GM19099 (cell line): Measurements from ENCODE around the gene DNHD1.

Experiments used
- POLR2A ChIP-seq: IDR thresholded peaks from 3 replicates; pipeline ENCODE4 v1.6.1; 2011; ENCODE audit warnings: low read depth; ENCODE audit not compliant: insufficient read length; ENCODE audit errors: extremely low read depth

DNHD1 gene

GRCh38 chr11:6574816-6575715, 78.0 kb downstream of the DNHD1 start:
- no peak for TF ChIP-seq POLR2A

DNA sequence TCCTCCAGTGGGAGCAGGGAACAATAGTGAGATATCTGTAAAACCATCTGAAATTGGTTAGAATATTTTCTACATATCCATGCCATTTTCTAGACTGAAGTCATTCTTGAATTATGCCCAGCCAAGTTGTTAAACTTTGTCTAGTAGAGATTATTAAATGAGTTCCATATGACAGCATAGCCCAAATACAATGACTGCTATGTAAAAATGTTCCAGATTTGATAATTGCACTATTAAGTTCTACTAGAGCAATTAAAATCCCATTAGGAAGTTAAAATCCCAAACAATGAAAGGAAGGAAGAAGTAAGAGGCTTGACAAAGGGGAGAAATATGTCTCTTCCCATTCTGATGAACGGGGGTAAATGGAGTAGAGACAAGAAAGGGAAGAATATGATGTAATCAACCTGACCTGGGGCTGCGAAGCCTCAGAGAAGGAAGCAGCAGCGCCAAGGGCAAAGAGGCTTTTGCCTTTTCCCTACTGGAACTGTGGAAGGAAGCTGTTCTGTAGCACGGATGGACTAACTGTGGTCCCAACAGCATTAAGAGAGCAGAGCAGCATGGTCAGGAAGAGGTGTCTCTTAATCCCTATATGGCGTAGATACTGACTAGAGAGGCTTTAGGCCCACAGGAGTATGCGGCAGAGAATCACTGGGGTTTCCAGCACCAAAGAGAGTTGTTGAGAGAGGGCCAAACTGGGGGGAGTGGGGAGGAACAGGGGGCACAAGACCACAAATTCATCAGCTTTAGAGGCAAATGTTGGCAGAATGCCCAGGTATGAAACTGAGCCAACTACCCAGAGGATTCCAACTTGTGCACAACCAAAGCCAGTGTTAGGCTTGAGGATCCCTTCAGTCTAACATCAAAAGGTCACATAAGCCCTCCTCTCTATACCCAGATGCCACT, 79.6 kb downstream of the DNHD1 start:
- no peak for TF ChIP-seq POLR2A

DNA sequence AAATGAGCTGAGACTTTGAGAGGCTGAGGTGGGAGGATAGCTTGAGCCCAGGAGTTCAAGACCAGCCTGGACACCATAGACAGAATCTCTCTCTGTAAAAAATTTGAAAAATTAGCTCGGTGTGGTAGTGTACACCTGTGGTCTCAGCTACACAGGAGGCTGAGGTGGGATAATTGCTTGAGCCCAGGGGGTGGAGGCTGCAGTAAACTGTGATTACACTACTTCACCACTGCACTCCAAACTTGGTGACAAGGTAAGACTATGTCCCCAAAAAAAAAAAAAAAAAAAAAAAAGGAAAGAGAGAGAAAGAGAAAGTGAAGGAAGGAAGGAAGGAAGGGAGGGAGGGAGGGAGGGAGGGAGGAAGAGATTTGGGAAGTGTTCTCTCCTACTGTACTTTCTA, 81.1 kb downstream of the DNHD1 start:
- TF ChIP-seq POLR2A = no peak

GRCh38 chr11:6579681-6580080, 82.6 kb downstream of the DNHD1 start:
- no peak for TF ChIP-seq POLR2A

DNA sequence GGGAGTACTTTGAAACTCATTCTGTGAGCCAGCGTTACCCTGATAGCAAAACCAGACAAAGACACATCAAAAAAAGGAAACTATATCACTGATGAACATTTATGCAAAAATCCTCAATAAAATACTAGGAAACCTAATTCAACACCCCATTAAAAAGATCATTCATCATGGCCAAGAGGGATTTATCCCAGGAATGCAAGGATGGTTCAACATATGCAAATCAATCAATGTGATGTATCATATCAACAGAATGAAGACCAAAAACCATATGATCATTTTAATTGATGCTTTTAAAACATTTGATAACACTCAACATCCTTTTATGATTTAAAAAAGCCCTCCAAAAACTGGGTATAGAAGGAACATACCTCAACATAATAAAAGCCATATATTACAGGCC, 86.5 kb downstream of the DNHD1 start:
- no peak for TF ChIP-seq POLR2A

DNA sequence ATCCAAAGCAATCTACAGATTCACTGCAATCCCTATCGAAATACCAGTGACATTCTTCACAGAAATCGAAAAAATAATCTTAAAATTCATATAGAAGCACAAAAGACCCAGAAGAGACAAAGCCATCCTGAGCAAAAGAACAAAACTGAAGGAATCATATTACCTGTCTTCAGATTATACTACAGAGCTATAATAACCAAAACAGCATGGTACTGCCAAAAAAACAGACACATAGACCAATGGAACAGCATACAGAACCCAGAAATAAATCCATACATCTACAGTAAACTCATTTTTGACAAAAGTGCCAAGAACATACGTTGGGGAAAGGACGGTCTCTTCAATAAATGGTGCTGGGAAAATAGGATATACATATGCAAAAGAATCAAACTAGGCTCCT, 87.4 kb downstream of the DNHD1 start:
- TF ChIP-seq POLR2A = no peak

DNA sequence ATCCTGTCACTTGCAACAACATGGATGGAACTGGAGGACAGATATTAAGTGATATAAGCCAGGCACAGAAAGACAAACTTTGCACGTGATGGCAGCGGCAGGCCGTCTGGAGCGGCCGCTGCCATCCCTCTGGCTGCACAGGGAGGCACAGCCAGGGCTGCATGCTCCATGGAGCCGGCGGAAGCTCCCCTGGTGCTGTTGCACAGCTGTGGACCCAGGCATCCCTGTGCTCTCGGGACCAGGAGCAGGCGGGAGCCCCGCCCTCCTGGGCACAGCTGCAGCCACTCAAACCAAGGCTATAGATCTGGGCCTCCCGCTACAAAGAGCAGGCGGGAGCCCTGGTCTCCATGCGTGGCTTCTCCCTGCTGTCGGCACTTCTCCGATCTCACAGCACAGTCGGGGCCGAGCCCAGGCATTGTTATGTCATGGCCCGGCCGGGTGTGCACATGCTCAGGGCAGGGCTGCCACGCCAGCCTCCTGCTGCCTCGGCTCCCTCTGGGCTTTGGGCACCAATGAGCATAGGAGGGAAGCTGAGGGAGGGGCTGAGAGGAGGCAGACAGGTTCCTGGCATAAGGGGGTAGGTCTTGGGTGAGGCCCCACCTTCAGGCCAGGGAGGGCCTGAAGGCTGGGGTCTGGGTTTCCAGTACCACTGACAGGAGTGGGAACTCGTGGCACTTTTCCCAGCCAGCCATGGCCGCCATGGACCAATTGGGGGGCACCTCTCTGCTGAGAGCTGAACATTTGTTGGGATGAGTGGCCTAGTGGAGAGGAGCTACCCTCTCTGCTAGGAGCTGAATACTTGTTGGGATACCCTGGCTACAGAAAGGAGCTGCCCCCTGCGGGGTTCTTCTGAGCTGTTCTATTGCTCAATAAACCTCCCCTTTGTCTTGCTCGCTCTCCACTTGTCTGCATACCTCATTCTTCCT, 89.6 kb downstream of the DNHD1 start:
- TF ChIP-seq POLR2A = no peak

DNA sequence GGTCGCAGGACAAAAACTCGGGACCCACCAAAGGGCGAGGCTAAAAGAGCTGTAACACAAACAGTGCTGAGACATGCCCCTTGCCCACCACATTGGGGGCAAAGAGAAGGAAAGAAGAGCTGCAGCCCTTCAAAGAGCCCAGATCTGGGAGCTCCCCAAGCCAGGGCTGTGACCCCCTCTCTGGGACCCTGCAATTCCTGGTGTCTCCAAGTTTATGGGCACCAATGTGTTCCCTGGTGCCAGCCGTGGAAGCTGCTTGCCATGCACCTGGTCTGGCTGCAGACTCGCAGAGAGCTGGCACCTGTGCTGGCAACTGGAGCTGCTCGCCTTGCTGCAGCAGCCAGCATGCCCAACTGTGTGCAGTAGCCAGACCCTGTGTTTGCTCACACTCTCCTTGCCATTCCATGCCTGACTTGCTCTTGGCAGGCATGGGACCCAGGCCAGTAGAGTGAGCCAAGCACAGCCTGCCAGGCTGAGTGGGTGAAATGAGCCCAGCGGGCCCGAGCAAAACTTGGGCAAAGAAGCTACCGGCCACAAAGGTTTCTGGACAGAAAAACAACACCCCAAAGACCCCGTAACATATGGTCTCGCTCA, 90.4 kb downstream of the DNHD1 start:
- TF ChIP-seq POLR2A = no peak

- no peak for TF ChIP-seq POLR2A
These were observed 90.9 kb downstream of the DNHD1 start for GRCh38 chr11:6588018-6588417.

DNA sequence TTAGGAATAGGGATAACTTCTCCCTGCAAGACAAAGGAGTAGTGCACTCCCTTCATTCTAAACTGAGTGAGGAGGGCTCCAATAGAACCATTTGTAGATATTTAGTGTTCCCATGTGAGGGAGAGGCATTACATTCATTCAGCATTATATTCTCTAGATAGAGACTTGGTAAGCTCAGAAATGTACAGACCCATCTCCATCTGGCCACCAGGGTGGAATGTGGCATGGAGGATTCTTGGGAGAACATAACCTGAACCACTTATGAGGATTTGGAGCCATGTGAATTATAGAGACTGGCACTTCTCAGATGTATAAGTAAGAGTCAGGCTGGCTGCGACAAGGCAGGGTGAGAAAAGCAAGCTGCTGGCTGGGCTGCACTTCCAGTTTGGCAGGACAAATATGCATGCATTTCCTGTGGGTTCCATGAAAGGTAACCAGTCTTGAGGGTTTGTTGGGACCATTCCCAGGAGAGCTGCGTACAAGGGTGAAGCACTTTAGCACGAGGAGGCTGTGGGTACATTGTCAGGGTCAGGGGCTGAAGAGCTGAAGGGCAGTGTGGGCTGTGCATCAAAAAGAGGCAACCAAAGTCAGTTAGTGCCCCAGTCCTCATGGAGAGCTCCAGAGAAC, 97.2 kb downstream of the DNHD1 start:
- no peak for TF ChIP-seq POLR2A

DNA sequence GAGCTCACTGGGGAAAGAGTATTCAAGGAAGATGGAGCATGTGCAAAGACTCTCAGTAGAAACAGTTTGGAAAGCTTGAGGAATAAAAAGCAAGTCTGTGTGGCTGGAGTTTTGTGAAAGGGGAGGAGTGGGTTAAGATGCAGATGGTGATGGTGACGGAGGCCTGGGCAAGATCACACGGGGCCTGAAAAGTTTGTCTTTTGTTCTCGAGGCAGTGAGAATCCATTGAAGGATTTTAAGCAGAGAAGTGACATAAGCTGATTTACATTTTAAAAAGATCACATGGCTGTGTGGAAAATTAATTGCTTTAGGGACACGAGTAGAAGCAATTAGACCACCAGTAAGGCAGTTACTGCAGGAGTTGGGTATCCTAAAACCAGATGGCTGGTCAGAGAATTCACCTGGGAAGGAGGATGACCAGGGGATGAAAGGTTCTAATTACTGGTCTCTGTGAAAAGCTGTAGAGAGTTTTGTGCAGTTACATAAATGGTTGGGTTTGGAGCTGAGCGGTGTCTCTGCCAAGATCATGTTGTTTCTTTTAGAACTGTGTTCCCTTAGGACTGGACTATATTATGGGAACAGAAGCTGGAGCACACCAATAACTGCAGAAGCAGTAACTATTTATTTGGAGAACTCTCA, 99.3 kb downstream of the DNHD1 start:
- no peak for TF ChIP-seq POLR2A

- TF ChIP-seq POLR2A = no peak
These were observed 101.5 kb downstream of the DNHD1 start for GRCh38 chr11:6598555-6598954.

- TF ChIP-seq POLR2A = no peak
These were observed 102.4 kb downstream of the DNHD1 start for GRCh38 chr11:6599449-6599848.

GRCh38 chr11:6599881-6600390, 102.9 kb downstream of the DNHD1 start:
- no peak for TF ChIP-seq POLR2A

GRCh38 chr11:6601041-6601461, 104.0 kb downstream of the DNHD1 start:
- no peak for TF ChIP-seq POLR2A
